C4-2B (cell line): ENCODE measurements around the gene SKAP2.

Experiments
- ZFX ChIP-seq: fragments of 450-650 bp; IDR thresholded peaks from 2 replicates; pipeline ENCODE4 v1.6.1; 2017
- TF ChIP-seq, protein P1 (sequence below): fragments of 450-650 bp; conservative IDR thresholded peaks from 2 replicates; pipeline ENCODE4 v1.5.1; 2017; ENCODE audit warnings: mild to moderate bottlenecking

- TF ChIP-seq, protein P1, sequence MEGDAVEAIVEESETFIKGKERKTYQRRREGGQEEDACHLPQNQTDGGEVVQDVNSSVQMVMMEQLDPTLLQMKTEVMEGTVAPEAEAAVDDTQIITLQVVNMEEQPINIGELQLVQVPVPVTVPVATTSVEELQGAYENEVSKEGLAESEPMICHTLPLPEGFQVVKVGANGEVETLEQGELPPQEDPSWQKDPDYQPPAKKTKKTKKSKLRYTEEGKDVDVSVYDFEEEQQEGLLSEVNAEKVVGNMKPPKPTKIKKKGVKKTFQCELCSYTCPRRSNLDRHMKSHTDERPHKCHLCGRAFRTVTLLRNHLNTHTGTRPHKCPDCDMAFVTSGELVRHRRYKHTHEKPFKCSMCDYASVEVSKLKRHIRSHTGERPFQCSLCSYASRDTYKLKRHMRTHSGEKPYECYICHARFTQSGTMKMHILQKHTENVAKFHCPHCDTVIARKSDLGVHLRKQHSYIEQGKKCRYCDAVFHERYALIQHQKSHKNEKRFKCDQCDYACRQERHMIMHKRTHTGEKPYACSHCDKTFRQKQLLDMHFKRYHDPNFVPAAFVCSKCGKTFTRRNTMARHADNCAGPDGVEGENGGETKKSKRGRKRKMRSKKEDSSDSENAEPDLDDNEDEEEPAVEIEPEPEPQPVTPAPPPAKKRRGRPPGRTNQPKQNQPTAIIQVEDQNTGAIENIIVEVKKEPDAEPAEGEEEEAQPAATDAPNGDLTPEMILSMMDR = no peak
- no peak for TF ChIP-seq ZFX
Observed at GRCh38 chr7:26694141-26694540, 170.2 kb downstream of the SKAP2 start.
